Ascending aorta (tissue), 2 donors: ENCODE results near the gene ATF6. TPM values are rescaled to one million over a fixed set of nuclear protein-coding genes. Genes with fewer than 3 reads are reported as not detected.
A peak's percentile ranks its signal among the peaks of the same experiment; 100 is the strongest.

Experiments
- DNase-seq, 2 donors: peaks; one replicate each; pipeline ENCODE4 v3.0.0-alpha.2; 2019; ENCODE audit warnings: low spot score in 2 of 2
- H3K27ac ChIP-seq, 2 donors: fragments of 200-600 bp; sonication (generic); one replicate each; pipeline ENCODE4 v1.5.1; 2016 to 2017; ENCODE audit warnings: mild to moderate bottlenecking in 1 of 2
- H3K27me3 ChIP-seq: fragments of 200-600 bp; sonication (generic); one replicate; pipeline ENCODE4 v1.5.1; 2017
- H3K36me3 ChIP-seq, 2 donors: fragments of 200-600 bp; sonication (generic); one replicate each; pipeline ENCODE4 v1.5.1; 2016
- H3K4me1 ChIP-seq, 2 donors: fragments of 200-600 bp; sonication (generic); one replicate each; pipeline ENCODE4 v1.5.1; 2016 to 2017; ENCODE audit warnings: mild to moderate bottlenecking in 1 of 2
- H3K4me3 ChIP-seq, 2 donors: fragments of 200-600 bp; sonication (generic); one replicate each; pipeline ENCODE4 v1.5.1; 2016 to 2017; ENCODE audit warnings: mild to moderate bottlenecking in 1 of 2
- H3K9me3 ChIP-seq, 2 donors: fragments of 200-600 bp; sonication (generic); one replicate each; pipeline ENCODE4 v1.5.1; 2016
- intact Hi-C: fragments of 100-400 bp; cut with DNase I; formaldehyde crosslinking; loops from one replicate; pipeline ENCODE4 v1.15.1; 2023
- total RNA-seq: library from RNA; depleted of rRNA; stranded (reverse); fragments of >200 nt; gene quantifications from one replicate; pipeline ENCODE4 v1.1.0, GENCODE V29; 2016
- TF ChIP-seq, protein P1 (sequence below), 3 experiments: fragments of 200-600 bp in 2 of 3; fragments of 450-650 bp in 1 of 3; sonication (generic) in 2 of 3; IDR thresholded peaks; one replicate each; pipeline ENCODE4 v1.5.1; 2016 to 2019; ENCODE audit warnings: antibody characterized with exemption in 3 of 3, mild to moderate bottlenecking in 1 of 3, moderate library complexity in 1 of 3

ATF6 gene
- total RNA-seq, 1 donor from 2014 or later: 12.3 TPM

DNA sequence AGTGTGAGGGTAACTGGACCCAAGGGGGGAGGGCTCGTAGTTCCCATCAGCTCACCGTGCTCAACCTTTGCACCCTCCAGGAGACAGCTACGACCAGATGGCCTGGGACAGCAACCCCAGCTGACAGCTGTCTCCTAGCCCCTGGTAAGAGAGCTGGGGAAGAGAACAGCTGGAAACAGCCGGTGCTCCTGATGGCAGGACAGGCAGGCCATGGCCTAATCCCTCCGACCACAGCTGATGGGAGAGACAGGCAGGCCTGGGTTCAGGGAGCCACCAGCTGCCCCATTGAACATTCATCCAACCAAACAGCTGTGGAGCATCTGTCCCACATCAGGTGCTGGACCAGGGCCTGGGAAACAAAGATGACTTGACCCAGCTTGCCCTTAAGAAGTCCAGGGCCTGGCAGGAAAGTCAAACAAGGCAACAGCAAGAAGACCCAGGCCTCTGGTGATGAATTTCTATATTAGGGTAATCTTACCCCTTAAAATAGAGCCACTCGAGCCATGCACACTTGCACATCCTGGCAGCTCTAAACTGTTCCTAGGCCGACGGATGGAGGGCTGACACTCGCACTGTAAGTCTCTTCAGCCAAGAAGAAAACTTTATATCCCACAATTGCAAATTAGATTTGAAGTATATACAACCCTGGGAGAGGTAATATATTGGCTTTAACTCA is 245.4 kb downstream of the ATF6 start:
- TF ChIP-seq, protein P1, sequence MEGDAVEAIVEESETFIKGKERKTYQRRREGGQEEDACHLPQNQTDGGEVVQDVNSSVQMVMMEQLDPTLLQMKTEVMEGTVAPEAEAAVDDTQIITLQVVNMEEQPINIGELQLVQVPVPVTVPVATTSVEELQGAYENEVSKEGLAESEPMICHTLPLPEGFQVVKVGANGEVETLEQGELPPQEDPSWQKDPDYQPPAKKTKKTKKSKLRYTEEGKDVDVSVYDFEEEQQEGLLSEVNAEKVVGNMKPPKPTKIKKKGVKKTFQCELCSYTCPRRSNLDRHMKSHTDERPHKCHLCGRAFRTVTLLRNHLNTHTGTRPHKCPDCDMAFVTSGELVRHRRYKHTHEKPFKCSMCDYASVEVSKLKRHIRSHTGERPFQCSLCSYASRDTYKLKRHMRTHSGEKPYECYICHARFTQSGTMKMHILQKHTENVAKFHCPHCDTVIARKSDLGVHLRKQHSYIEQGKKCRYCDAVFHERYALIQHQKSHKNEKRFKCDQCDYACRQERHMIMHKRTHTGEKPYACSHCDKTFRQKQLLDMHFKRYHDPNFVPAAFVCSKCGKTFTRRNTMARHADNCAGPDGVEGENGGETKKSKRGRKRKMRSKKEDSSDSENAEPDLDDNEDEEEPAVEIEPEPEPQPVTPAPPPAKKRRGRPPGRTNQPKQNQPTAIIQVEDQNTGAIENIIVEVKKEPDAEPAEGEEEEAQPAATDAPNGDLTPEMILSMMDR (IDR thresholded peaks at IDR 0.05): no peak

GRCh38 chr1:162013289-162013688 is 247.2 kb downstream of the ATF6 start:
- intact Hi-C loops: no loop called here
- no peak overlapping the region for H3K4me3 ChIP-seq

More for the DNA sequence above, 245.4 kb downstream of the ATF6 start:
- Histone ChIP-seq H3K9me3 (no peaks in the 10 kb centered on the region), H3K4me1 (peaks cover 9 to 10% of the 10 kb centered on the region in 2 donors), H3K27me3 (no peaks in the 10 kb centered on the region), H3K4me3 (no peak overlapping the region), H3K27ac (peak overlapping the region; percentile 45 to 59), H3K36me3 (peaks cover 3 to 4% of the 10 kb centered on the region in 2 donors)
- DNase-seq: no peak
- intact Hi-C loops: no loop called here

More at GRCh38 chr1:162013289-162013688, 247.2 kb downstream of the ATF6 start:
- Histone ChIP-seq H3K4me1 (peaks cover 10 to 11% of the 10 kb centered on the region in 2 donors), H3K36me3 (peaks cover 3 to 9% of the 10 kb centered on the region in 2 donors), H3K27me3 (no peaks in the 10 kb centered on the region), H3K9me3 (no peaks in the 10 kb centered on the region), H3K27ac (no peak overlapping the region)
- DNase-seq: no peak
- TF ChIP-seq, protein P1 (IDR thresholded peaks at IDR 0.05): no peak

Other genes starting within 250 kb of the ATF6 start
- gene HSPA6, start 241.8 kb upstream of the ATF6 start, total RNA-seq: 1.9 TPM
- 8.8 TPM for gene FCGR3A, start 216.5 kb upstream of the ATF6 start, total RNA-seq
- not detected for gene FCGR3B, start 135.1 kb upstream of the ATF6 start, total RNA-seq
- 14.5 TPM for gene FCGR2B, start 103.2 kb upstream of the ATF6 start, total RNA-seq
- gene FCRLA, start 59.1 kb upstream of the ATF6 start, total RNA-seq: not detected
- not detected for gene FCRLB, start 44.8 kb upstream of the ATF6 start, total RNA-seq
- gene DUSP12, start 16.5 kb upstream of the ATF6 start, total RNA-seq: 21.0 TPM